Activated gamma-delta T cell treated with anti-CD3 and anti-CD28 coated beads, Interleukin-2, amount 50 U/mL, for 16 hours (primary cell): ENCODE measurements around the gene UBA1.
"Not testable (repeated sequence)": the region's sequence is repeated elsewhere in the genome, so short reads cannot be mapped to it uniquely, and the experiment has no call there.

Experiments used
- DNase-seq: peaks from one replicate; pipeline ENCODE4 v3.0.0-alpha.2; 2020; ENCODE audit warnings: low read depth

The UBA1 gene

GRCh38 chrX:47229427-47229826 lies 35.8 kb downstream of the UBA1 start:
- no peak for DNase-seq

- no peak for DNase-seq
These were observed 36.7 kb downstream of the UBA1 start for GRCh38 chrX:47230136-47230868.

- DNase-seq, result no peak
These were observed 37.5 kb downstream of the UBA1 start for GRCh38 chrX:47231167-47231566.

GRCh38 chrX:47232197-47232802 lies 38.7 kb downstream of the UBA1 start:
- DNase-seq, result no peak

GRCh38 chrX:47232803-47233332 lies 39.2 kb downstream of the UBA1 start, which contains the start of gene USP11:
Gene USP11, plus strand, starts transcription at chrX:47233009. Its CDS starts 35 bp downstream, at chrX:47233044.
- DNase-seq, result peak; percentile 46

GRCh38 chrX:47233333-47234113 lies 39.9 kb downstream of the UBA1 start:
- DNase-seq, result peak; percentile 92

- no peak for DNase-seq
These were observed 41.0 kb downstream of the UBA1 start for GRCh38 chrX:47234583-47234982.

- DNase-seq, result no peak
These were observed 42.1 kb downstream of the UBA1 start for GRCh38 chrX:47235691-47236103.

- no peak for DNase-seq
These were observed 45.6 kb downstream of the UBA1 start for GRCh38 chrX:47239199-47239598.

- no peak for DNase-seq
These were observed 46.4 kb downstream of the UBA1 start for GRCh38 chrX:47239898-47240545.

- no peak for DNase-seq
These were observed 47.0 kb downstream of the UBA1 start for GRCh38 chrX:47240619-47241018.

- DNase-seq, result no peak
These were observed 47.8 kb downstream of the UBA1 start for GRCh38 chrX:47241201-47242011.

GRCh38 chrX:47242321-47242720 lies 48.7 kb downstream of the UBA1 start:
- DNase-seq, result no peak

- no peak for DNase-seq
These were observed 49.7 kb downstream of the UBA1 start for GRCh38 chrX:47243351-47243750.

- DNase-seq, result no peak
These were observed 51.0 kb downstream of the UBA1 start for GRCh38 chrX:47244676-47245075.

GRCh38 chrX:47245156-47245555 lies 51.5 kb downstream of the UBA1 start:
- no peak for DNase-seq

- DNase-seq, result no peak
These were observed 53.8 kb downstream of the UBA1 start for GRCh38 chrX:47247206-47247998.

- no peak for DNase-seq
These were observed 54.3 kb downstream of the UBA1 start for GRCh38 chrX:47247999-47248320.

- DNase-seq, result no peak
These were observed 54.9 kb downstream of the UBA1 start for GRCh38 chrX:47248576-47248975.

- no peak for DNase-seq
These were observed 56.4 kb downstream of the UBA1 start for GRCh38 chrX:47250017-47250347.

GRCh38 chrX:47257620-47258019 lies 64.0 kb downstream of the UBA1 start:
- DNase-seq, result not testable (repeated sequence)
